TTC549 (cell line): Measurements from ENCODE around the gene IGFALS.

Source experiments
- FAIRE-seq: peaks from 2 replicates; lab custom pipeline; 2012; peaks lifted over from hg19 to GRCh38; lab: Jason Lieb, UNC

The IGFALS gene

GRCh38 chr16:1743376-1744337, 49.8 kb downstream of the IGFALS start:
- FAIRE-seq: no peak

GRCh38 chr16:1741553-1742165, 51.8 kb downstream of the IGFALS start:
- FAIRE-seq: no peak

- no peak for FAIRE-seq
These were observed 52.6 kb downstream of the IGFALS start for GRCh38 chr16:1740781-1741490.
